ENCODE data around the gene OR2C1. TPM values are rescaled to one million over a fixed set of nuclear protein-coding genes. Genes with fewer than 3 reads are reported as not detected.

The OR2C1 gene
- polyA plus RNA-seq, 2 of the 4 experiments (the other 2 are of a cell fraction), result not detected

DNA sequence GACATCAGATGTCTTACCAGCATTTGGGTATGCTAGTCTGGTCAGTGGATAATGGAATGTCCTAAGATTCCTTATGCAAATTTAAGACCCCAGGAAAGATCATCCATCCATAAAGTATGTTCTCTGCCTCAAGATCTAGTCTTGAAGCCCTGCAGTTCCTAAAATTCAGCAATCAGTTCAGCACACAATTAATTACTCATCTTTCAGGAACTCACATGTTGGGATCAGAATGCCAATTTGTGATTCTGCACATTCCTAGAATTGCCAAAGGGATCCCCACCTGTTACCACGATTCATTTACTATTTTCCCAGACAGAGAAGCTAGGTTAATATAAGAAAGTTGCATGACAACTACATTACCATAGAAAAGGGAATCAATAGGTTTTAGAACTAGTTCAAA lies 3.2 kb downstream of the OR2C1 start:
- Histone ChIP-seq H3K4me3 (no peak overlapping the region), H3K4me1 (no peaks in the 10 kb centered on the region), H3K4me2 (no peak overlapping the region), H3K9me3 (peaks cover 64% of the 10 kb centered on the region), H3K27ac (no peak overlapping the region)
- WGBS (ENCODE audit: missing lambda C conversion rate), result 0% methylated on average over 1 of the region's 1 CpG
- POLR2A ChIA-PET, result no interaction called here
- no peak for FAIRE-seq
- TF ChIP-seq POLR2A (IDR thresholded peaks at IDR 0.05; ENCODE audit: low read length) (no peak), KDM5A (IDR thresholded peaks at IDR 0.05) (no peak)
- TF ChIP-seq, protein P1, sequence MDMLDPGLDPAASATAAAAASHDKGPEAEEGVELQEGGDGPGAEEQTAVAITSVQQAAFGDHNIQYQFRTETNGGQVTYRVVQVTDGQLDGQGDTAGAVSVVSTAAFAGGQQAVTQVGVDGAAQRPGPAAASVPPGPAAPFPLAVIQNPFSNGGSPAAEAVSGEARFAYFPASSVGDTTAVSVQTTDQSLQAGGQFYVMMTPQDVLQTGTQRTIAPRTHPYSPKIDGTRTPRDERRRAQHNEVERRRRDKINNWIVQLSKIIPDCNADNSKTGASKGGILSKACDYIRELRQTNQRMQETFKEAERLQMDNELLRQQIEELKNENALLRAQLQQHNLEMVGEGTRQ (IDR thresholded peaks at IDR 0.05), result no peak
- ATAC-seq, result no peak
- no peak for DNase-seq (ENCODE audit: low read depth in 1 of 2, low spot score in 1 of 2)
- CTCF ChIA-PET, result interaction anchor here (0.5 to 0.6 kb wide), 2 partner anchors 134 to 197 kb away, joined by 3 read pairs; no protein-coding TSS in a partner anchor

DNA sequence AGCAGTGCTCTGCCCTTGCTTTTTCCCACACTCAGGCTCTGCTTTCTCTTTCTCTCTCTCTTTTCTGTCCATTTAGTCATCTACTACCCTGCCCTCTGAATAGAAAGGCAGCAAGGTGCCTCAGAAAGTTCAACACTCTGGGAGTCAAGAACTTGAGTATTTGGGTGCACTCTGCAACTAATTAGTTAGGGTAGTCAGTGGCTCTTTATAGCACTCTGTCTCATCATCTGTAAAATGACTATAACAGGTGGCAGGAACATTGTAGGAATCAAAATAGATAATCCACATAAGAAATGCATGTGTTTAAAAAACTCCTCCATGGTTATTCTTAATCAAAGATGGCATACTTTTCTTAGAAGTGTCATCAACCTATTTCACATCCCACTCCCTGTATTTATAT lies 7.2 kb downstream of the OR2C1 start:
- Histone ChIP-seq H3K4me3 (no peak overlapping the region), H3K4me1 (no peaks in the 10 kb centered on the region), H3K4me2 (no peak overlapping the region), H3K27ac (no peak overlapping the region), H3K9me3 (peaks cover 74% of the 10 kb centered on the region)
- ChIA-PET CTCF (no interaction called here), POLR2A (no interaction called here)
- ATAC-seq, result no peak
- FAIRE-seq, result no peak
- DNase-seq (ENCODE audit: low read depth in 1 of 2, low spot score in 1 of 2), result no peak
- TF ChIP-seq, protein P2, sequence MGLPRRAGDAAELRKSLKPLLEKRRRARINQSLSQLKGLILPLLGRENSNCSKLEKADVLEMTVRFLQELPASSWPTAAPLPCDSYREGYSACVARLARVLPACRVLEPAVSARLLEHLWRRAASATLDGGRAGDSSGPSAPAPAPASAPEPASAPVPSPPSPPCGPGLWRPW (IDR thresholded peaks at IDR 0.05), result no peak
- TF ChIP-seq EHMT2 (IDR thresholded peaks at IDR 0.05; ENCODE audit: low read depth) (no peak), HDAC2 (IDR thresholded peaks at IDR 0.05) (no peak), CHD2 (IDR thresholded peaks at IDR 0.05; ENCODE audit: low read length, partially characterized antibody) (no peak), JUNB (IDR thresholded peaks at IDR 0.05) (no peak)
- TF ChIP-seq, protein P3, sequence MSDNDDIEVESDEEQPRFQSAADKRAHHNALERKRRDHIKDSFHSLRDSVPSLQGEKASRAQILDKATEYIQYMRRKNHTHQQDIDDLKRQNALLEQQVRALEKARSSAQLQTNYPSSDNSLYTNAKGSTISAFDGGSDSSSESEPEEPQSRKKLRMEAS (IDR thresholded peaks at IDR 0.05), result no peak
- TF ChIP-seq, protein P1 (IDR thresholded peaks at IDR 0.05), result no peak

DNA sequence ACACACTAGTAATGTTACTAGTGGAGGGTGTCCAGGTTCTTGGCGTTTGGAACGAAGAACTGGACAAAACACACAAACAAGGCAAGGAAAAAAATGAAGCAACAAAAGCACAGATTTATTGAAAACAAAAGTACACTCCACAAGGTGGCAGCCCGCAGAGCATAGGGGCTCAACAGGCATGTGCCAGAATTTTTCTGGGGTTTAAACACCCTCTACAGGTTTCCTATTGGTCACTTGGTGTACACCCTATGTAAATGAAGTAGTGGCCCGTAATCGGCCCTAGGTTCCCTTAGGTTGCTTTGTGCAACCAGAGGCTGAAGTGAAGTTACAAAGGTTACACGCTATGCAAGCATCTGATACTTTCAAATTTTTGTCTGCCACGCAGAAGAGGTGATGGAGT lies 8.1 kb downstream of the OR2C1 start:
- no peak overlapping the region for H3K27ac ChIP-seq
- peaks cover 71% of the 10 kb centered on the region for H3K9me3 ChIP-seq
- 60% methylated on average over 7 of the region's 7 CpGs for WGBS (ENCODE audit: missing lambda C conversion rate)
- no peak overlapping the region for H3K4me3 ChIP-seq
- FAIRE-seq, result no peak
- CTCF ChIA-PET, result no interaction called here
- DNase-seq (ENCODE audit: low read depth in 1 of 2, low spot score in 1 of 2), result peak in 1 of 2 experiments; percentile 37
- no peak for ATAC-seq
- no peak overlapping the region for H3K4me2 ChIP-seq
- TF ChIP-seq FOXS1 (CRISPR knock-in tag; IDR thresholded peaks at IDR 0.05) (no peak), TFCP2L1 (CRISPR knock-in tag; IDR thresholded peaks at IDR 0.05) (no peak), EP300 (IDR thresholded peaks at IDR 0.05) (no peak), POLR2A (IDR thresholded peaks at IDR 0.05; ENCODE audit: low read length) (no peak), RARB (CRISPR knock-in tag; IDR thresholded peaks at IDR 0.05) (no peak), POLR2AphosphoS2 (conservative IDR thresholded peaks at IDR 0.05; ENCODE audit: low read length) (no peak), HOXB13 (CRISPR knock-in tag; IDR thresholded peaks at IDR 0.05; ENCODE audit: low read depth) (no peak)
- TF ChIP-seq, protein P1 (IDR thresholded peaks at IDR 0.05), result no peak
- H3K4me1 ChIP-seq, result no peaks in the 10 kb centered on the region
- POLR2A ChIA-PET, result no interaction called here

DNA sequence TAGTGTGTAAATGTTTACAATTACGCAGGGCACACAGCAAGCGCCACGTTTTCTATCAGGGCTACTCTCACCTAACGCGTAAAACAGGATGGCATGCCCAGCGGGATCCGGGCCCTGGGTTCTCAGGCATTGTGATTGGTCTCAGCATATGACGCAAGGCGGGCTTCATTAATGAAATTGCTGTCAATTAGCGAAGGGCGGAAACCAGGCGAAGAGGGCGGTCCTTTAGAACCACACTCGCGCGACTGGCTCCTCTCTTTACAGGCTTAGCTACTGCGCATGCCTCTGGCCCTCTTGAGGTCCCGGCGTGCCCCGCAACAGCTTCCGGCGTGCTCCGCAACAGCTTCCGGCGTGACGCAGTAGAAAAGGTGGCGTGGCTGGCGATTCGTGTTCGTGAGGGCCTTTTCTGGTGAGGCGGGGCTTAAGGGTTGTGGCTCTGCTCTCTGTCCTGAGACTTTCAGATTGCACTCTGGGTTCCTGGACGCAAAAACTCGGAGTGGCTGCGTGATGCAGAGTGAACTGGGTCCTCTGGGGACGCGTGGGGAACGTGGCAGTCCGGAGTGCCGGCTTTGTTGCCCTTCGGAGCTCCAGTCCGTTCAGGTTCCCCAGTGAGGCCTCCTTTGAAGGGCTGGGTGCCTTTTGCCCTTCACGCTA lies 9.2 kb downstream of the OR2C1 start:
- DNase-seq (ENCODE audit: low read depth in 1 of 2, low spot score in 1 of 2) (peak; percentile 81 to 97), ATAC-seq (peak; percentile 96 to 98), FAIRE-seq (no peak)
- peak overlapping the region; percentile 51 for H3K4me3 ChIP-seq
- peak overlapping the region; percentile 67 for H3K4me2 ChIP-seq
- WGBS (ENCODE audit: missing lambda C conversion rate), result 27% methylated on average over 42 of the region's 42 CpGs
- POLR2A ChIA-PET, result interaction anchor here (0.8 to 1.3 kb wide), 4 partner anchors 8 to 176 kb away, joined by 3 to 9 read pairs (median 5); partner anchors contain the start of genes ZNF174 and ZSCAN32
- H3K27ac ChIP-seq, result peak overlapping the region; percentile 69 to 84
- H3K9me3 ChIP-seq, result peaks cover 74% of the 10 kb centered on the region
- H3K4me1 ChIP-seq, result no peaks in the 10 kb centered on the region
- CTCF ChIA-PET, result no interaction called here
- TF ChIP-seq FOSL2 (IDR thresholded peaks at IDR 0.05) (no peak), FOSL2 (CRISPR knock-in tag; IDR thresholded peaks at IDR 0.05) (no peak), KDM1A (IDR thresholded peaks at IDR 0.05; ENCODE audit: low read depth) (no peak), EP300 (IDR thresholded peaks at IDR 0.05) (no peak), TP53 (CRISPR knock-in tag; IDR thresholded peaks at IDR 0.05) (no peak), ESRRA (IDR thresholded peaks at IDR 0.05; ENCODE audit: borderline replicate concordance, low read length) (no peak), FOXS1 (CRISPR knock-in tag; IDR thresholded peaks at IDR 0.05) (no peak), FOSB (CRISPR knock-in tag; IDR thresholded peaks at IDR 0.05) (no peak), NPAS2 (CRISPR knock-in tag; IDR thresholded peaks at IDR 0.05; ENCODE audit: borderline replicate concordance) (no peak), RNF2 (IDR thresholded peaks at IDR 0.05; ENCODE audit: borderline replicate concordance, low read depth) (no peak), HEYL (CRISPR knock-in tag; IDR thresholded peaks at IDR 0.05) (no peak), ZNF302 (CRISPR knock-in tag; IDR thresholded peaks at IDR 0.05) (no peak), CHD4 (IDR thresholded peaks at IDR 0.05; ENCODE audit: borderline replicate concordance) (no peak), PHF8 (IDR thresholded peaks at IDR 0.05; ENCODE audit: borderline replicate concordance, low read depth) (no peak)
- TF ChIP-seq, protein P3 (IDR thresholded peaks at IDR 0.05), result peak; percentile 92
- TF ChIP-seq, protein P4, sequence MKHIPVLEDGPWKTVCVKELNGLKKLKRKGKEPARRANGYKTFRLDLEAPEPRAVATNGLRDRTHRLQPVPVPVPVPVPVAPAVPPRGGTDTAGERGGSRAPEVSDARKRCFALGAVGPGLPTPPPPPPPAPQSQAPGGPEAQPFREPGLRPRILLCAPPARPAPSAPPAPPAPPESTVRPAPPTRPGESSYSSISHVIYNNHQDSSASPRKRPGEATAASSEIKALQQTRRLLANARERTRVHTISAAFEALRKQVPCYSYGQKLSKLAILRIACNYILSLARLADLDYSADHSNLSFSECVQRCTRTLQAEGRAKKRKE (CRISPR knock-in tag; IDR thresholded peaks at IDR 0.05; ENCODE audit: low read depth), result no peak

All from A549 (cell line).